ENCODE results near the gene RBMS1.

Gene RBMS1

DNA sequence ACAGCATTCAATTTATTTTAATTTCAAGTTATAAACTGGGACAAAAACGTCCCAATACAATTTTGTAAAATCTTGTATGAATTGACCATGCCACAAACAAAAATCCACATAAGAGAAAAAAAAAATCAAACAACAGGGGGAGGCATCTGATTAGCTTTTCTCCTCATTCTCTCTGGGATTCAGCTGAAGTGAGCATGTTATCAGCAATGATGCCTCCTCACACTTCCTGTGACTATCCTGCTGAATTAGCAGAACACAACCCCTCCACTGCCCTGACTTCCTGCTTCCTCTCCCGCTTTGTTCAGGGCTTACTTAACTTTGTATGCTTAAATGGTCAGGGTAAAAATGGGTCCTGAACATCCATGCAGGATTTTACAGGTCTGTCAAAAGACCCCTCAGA, 161.3 kb downstream of the RBMS1 start:
- DNase-seq (ENCODE audit: low spot score), result peak; percentile 30

DNA sequence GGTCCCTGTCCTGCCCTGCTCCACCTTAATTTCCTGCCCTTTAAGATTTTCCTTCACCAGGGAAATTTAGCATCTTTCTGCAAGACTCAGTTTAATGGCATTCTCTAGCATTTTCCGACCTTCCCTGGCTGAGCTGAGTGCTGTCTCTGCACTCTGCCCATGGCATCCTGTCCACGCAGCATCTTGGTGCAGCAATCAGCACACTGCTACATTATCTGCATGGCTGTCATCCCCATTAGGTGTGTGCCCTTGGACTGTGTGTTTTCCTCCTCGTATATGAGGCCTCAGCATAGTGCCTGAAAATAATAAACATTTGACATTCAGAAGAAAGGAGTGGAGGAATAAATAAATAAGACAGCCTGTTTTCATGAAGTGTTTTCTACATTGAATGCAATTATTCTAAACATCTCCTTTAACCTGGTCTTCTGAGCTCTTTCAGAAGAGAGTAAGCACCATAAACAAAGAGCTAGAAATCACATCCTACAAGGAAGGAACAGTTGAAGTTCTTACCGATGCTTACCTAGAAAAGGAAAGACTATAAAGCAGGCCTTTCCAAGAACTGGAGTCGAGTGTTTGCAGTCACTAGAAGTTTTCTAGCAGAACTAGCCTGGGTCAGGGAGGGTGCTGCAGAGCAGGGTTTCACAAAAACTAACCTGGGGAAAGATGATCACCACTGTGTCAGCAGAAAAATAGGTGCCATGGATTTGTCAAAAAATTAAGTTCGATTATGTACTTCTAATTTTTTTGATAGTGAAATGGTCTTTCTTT, 162.2 kb downstream of the RBMS1 start:
- DNase-seq (ENCODE audit: low spot score), result no peak

DNA sequence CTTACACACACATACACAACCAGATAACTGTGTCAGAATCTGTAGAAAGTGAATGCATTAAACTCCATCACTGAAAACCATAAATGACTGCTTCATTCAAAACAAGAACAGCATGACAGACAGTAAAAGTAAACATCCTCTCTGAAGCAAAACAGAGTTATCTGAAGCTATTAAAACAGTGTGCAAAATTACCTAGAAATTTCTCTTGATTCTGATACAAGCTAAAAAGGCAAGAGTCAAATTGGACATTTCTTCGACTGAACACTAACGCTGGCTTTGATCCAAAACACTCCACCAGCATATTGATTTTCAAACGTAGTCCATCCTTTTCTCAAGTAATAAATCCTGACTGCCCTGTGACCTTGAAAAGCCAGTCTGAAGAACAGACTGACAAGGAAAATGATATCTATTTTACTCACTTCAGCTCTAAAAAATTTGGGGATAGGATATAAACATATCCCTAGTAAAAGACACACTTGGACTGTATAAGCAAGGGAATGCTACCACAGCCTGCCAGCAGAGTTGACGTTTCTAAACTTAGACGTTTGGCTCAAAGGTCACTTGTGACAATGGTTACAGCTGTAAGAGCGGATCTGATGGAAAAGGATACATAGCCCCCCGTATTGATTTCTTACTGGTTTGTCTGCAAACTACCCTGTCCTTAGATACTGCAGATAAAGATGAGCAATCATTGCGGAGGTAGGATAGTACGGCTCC, 164.6 kb downstream of the RBMS1 start:
- DNase-seq (ENCODE audit: low spot score), result no peak

DNA sequence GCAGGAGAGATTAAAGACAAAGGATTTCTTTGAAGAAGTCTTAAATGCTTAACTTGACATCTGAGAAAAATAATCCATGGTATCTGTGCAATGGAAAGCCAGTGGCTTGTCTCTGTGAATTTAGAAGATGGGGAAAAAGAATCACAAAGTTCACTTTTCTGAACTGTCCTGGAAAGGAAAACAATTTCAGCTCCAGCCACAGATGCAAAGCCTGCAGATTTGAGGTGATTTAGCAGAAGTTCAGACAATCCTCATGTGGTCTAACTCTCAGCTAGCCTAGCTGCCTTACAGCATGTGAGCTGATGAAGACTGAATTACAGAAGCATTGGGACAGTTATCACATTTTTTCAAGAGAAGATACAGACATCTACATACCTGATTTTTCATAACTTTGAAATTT, 166.8 kb downstream of the RBMS1 start:
- no peak for DNase-seq (ENCODE audit: low spot score)

DNA sequence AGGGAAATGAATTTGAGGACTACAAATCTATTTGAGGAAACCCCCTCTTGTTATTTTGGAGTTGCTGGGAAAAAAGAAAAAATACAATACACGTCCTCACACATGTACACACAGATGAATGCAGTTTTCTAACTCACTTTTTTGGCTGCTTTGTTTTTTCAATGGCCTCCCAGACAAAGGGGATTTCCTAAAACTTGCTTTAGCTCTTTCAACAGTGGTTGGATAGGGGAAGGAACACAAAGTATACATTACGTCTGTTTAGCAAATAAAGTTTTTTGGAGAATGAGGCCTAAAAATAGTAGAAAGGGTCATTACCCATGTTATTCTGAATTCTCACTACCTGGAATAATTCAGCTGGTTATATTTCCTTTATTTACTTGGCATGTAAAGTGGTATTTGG, 168.2 kb downstream of the RBMS1 start:
- no peak for DNase-seq (ENCODE audit: low spot score)

DNA sequence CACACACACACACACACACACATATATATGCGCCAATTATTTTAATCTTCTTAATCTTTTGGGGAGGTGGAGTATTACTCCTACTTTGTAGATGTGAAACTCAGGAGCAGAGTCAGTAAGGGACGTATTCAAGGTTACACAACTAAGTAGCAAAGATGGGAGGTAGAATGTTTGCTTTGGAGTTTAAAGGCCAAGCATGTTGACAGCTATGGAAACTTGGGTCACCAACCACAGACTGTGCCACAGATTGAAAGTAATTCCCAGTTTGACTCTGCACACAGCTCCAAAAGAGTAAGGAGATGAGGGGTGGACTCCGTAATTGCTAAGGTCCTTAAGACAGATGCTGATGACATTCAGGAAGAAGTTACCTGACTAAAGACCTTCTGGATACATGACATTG, 168.7 kb downstream of the RBMS1 start:
- no peak for DNase-seq (ENCODE audit: low spot score)

DNA sequence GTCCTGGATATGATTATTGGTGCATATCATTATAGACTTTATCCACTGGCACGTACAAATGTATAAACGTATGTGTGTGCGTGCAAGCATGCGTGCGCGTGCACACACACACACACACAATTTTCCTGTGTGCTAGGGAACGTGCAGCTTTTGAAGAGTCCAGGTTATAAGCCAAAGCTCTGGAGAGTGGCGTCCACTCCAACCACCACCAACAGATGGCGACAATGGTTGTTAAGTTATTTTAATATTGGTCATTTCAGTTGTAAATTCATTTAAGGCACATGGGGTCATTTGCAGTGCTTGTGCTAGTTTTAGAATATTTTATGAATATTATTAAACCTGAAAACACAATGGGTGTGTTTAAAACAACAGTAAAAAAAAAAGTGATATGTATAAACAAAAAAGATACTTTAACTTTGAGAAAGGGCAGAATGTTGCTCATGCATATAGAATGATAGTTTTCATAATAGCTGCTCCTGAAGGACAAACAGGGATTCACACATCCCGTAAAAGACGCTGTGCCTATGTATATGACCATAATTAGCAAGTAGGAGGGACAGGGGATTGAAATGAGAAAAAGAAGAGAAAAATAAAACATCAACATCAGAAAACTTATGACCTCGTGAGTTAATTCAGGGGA, 169.3 kb downstream of the RBMS1 start:
- DNase-seq (ENCODE audit: low spot score), result no peak

DNA sequence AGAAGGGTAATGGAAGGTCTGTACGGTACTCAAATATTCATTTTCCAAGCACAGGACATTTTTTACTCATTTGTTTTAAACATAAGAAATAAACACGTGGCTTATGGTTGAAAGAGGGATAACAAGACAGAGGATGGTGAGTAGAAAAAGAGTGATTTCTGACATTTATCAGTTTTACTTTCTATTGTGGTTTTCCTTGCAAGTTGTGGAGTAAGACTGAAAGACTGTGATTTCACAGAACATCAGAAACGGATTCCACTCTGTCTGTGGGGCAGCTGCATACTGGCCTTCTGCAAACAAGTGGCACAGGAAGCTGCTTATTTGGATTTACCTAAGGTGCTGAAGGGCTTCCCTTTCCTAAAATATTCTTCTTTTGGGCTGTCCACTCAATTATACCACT, 171.3 kb downstream of the RBMS1 start:
- DNase-seq (ENCODE audit: low spot score), result no peak

DNA sequence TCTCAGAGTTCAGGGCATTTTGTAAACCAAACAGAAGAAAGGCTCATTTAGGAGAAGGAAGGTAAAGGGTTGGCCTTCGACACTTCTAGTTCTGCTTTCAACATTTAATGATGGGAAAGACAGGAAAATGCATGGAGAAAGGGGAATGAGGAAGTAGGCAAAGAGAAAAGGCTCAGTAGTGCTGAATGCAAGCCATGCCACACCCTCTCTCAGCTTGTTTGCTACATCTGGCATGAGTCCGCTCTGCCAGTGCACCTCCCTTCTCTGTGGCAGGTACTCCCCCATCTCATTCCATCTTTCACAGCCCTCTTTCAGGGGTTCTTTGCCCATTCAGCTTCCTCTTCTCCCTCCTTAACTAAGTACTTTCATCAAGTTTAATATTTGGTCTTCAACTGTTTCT, 172.6 kb downstream of the RBMS1 start:
- DNase-seq (ENCODE audit: low spot score), result no peak

DNA sequence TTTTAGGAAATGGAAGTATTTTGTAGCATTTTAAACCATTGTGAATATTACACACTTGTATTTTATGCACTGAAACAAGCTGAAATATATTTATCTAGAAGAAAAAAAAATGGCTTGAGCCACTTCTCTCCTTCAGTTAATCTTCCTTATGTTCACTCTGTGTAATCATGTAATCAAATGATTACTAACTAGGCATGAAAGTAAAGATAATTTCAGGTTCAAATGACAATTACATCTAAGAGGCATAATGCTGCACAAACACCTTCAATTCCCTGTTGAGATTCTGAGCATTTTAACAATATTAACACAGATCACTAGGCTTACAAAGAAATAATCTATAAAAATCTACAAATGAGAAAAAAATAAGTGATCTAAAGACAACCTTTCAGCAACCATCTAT, 173.9 kb downstream of the RBMS1 start:
- DNase-seq (ENCODE audit: low spot score), result no peak

DNA sequence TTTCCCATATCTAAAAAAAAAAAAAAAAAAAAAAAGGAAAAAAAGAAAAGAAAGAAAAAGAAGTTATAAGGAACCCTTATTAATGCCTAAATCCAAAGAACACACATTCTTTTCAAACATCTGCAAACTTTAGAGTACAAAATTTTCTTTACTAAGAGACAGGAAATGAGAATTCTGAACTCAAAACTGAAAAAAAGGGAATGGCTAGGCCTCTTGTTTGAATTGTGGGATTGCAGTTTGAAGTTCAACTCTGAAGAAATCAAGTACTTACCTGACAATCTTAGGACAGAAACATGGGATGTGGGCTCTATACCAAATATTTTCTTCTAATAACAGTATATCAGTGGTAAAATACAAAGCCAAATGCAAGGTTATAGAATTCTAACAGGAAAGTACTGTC, 175.4 kb downstream of the RBMS1 start:
- no peak for DNase-seq (ENCODE audit: low spot score)

DNA sequence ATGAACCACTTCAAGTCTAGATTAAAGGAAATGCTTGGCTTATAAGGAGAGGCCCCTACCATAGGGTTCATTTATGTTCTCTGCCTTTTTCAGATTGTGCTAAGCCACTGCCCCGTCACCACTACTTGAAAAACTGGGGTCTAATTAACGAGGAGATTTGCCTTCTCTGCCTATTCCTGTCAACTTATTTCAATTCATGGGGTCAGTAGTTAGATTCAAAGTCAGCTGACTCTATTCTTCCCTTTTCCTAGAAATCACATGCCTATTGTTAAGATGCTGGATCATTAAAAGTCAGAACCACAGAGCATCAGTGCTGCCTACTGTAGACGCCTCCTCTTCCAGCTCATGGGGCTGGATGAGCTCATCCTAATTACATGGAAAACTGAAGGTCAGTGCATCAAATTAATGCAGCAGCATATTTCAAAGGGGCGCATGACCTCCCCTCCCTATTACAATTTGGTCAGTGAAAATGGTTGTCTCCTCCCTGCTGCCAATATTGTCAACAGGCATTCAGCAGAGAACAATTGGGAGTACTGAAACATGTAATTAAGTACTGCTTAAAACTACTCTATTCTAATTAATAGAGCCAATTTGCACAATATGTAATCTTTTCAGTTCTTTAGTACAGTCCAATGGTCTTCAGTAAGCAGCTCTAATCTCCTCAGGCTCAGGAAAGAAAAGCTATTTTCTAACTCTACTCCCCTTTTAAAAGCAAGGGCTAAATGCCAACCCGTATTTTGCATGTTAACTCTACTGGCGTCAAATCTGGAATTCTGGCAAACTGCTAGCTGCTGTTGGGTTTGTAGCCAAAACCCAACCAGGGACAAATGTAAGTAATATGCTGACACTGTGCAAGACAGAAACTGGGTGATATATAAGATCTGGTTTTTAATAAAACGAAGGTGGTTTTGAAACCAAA, 176.2 kb downstream of the RBMS1 start:
- peak; percentile 23 for DNase-seq (ENCODE audit: low spot score)

DNA sequence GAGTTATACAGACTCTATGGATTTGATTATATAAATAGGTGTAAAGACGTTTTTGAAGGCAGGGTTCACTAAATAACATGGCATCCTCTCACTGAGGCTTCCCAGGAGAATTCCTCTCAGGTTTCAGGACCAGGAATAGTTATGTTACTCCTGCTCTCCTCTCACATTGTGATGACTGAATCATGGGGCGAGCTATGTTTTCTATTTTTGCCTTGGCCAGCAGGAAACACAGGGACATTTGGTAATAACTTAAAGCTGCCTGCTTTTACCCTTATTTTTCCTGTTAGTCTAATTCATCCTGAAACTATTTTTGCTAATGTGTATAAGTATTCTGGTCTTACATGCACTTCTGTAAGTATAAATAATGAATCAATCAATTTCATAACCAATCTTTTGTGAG, 178.3 kb downstream of the RBMS1 start:
- DNase-seq (ENCODE audit: low spot score), result no peak

DNA sequence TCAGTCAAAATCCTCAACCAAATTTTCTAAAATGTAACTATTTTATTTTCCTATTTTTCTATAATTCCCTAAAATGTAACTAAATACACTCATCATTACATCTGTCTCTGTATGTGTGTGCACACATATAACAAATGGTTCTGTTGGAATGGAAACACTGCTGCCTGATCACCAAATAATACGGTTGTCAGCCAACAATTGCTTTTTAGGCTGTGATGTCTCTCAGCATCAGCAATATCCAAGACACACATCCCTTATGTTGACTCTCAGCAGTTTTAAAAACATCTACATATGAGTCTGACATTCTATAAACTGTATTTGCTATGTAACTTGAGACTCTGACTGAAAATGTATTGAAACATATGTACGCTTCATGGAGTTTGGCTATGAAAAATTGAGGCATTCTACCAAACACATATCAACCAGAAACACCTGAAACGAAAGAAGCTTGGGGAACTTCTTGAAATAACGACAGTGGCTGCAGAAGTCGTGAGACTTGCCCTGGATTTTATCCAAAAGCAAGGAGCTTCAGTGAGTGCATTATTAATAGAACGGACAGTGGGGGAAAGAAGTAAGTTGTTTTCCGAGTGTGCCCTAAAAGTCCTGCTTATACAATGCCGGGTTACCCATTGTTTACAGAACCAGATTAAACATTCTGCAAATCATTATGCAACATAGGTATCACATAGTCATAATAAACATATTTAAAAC, 183.3 kb downstream of the RBMS1 start:
- no peak for DNase-seq (ENCODE audit: low spot score)

DNA sequence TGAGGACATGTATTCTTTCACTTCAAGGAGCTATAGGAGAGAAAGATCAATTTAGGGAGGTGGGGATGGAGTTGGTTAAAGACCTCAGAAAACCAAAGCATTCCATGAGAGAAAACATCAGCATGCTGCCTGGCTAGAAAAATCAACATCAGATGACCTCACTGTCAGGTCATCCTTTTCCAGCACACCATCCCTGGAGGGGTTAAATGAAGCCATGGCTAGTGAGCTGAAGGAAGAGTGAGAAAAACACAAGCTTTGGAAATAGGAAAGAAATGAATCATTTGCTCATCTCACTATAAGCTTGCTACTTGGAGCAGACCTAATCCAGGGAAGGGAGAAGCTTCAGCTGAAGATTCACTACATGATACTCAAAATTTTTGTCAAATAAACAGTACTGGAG, 184.0 kb downstream of the RBMS1 start:
- DNase-seq (ENCODE audit: low spot score), result no peak

DNA sequence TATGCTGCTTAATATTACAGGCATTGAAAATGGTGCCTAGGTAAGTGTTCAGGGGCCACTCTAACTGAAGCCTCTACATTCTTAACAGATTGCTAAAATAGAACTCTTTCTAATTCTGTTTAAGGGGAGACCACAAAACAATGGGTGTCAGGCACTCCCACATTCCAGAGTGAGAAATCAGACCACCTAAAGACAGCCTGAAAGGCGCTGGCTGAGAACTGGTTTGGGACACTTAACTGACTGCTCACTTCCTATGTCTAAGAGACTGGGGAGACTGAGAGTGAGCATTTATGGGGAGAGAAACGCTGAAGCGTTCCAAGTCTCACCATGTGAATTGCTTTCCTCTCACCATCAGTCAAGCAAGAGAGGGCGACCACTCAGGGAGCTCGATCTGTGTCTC, 184.7 kb downstream of the RBMS1 start:
- DNase-seq (ENCODE audit: low spot score), result no peak

DNA sequence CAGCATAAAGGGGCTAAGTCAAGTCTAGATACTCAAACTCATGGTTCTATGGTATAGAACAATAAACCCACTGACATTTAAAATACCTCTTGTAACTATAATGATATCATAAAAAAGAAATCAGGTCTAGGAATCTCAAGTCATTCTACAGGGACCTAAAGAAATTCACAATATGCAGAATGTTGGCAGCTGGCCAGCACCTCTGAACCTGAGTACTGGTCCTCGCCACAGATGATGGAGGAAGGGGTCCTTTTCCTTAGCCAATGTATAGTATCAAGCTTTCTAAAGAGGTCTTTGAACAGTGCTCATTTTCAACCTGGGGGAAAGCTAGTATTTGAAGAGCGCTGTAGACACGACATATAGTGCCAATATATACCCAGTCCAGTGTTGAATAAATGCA, 185.1 kb downstream of the RBMS1 start:
- DNase-seq (ENCODE audit: low spot score), result no peak

DNA sequence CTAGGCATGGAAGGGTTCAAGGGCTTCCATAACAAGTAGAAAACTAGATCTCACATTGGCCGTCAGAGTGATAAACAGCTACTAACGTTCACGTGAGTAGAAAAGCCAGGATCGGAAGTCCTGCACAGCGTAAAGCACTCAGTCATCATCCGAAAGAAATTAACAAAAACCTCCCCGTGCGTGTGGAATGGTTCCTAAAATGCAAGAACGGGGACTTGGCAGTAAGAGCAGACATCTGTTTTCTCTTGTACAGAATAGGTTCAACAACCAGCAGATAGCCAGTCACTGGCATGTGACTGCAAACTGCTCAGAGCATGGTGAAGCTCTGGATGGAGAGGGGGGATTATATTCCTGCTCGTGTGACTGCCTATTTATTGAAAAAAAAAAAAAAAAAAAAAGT, 186.6 kb downstream of the RBMS1 start:
- peak; percentile 7 for DNase-seq (ENCODE audit: low spot score)

DNA sequence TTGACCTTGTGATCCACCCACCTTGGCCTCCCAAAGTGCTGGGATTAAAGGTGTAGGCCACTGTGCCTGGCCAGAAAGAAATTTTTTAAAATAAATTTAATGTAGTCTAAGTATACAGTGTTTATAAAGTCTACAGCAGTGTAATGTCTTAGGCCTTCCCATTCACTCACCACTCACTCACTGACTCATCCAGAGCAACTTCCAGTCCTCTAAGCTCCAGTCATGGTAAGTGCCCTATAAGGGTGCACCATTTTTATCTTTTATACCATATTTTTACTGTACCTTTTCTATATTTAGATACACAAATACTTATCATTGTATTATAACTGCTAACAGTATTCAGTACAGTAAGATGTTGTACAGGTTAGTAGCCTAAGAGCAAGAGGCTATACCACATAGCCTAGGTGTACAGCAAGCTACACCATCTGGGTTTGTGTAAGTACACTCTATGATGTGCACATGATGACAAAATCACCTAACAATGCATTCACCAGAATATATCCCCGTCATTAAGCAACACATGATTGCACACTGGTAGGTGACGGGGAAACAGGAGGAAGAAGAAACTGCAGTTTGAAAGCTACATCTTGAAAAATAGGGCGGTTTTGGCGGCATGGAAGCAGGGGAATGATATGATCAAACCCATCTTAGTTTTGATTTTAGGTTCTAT, 188.4 kb downstream of the RBMS1 start:
- DNase-seq (ENCODE audit: low spot score), result no peak

DNA sequence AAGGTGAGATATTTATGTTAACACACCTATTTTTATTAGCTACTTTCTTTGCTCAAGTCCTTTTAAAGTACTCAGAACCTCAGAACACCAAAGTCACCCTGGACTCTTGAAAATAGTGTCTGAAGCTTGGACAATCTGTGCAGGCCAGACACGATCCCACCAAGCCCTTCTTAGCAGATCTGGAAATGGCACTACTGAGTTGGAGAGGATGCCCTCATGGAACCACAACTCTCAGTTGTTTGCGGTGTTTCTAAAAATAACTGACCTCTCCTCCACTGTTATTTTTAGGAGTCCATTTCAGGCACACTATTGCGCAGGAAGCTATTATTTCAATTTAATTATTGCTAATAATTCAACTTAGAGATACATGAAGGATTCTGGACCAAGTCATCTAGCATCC, 190.1 kb downstream of the RBMS1 start:
- no peak for DNase-seq (ENCODE audit: low spot score)

DNA sequence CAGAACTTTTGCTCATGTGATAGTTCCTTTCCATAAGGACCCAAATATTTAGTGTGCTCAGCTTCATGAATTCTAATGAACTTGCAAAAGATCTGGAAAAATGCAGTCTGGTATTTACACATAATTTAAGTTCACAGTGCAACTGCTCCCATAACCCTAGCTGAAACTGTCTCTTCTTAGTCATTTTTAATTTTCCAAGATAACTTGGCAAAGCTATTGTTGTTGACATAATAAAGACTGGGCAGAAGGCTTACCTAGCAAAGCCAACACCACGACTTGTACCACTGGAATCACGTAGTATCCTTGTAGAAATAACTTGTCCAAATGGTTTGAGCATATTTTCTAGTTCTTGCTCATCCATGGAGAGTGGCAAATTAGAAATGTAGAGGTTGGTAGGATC, 190.5 kb downstream of the RBMS1 start:
- DNase-seq (ENCODE audit: low spot score), result no peak
